CD4-positive, alpha-beta T cell (primary cell): ENCODE measurements around the gene UHMK1. TPM values are rescaled to one million over a fixed set of nuclear protein-coding genes. Genes with fewer than 3 reads are reported as not detected.

Source experiments
- ATAC-seq: fragments of 200-7000 bp; cut with Tn5 transposase; one replicate; pipeline ENCODE4 v1.10.0; 2022; ENCODE audit warnings: mild to moderate bottlenecking; ENCODE audit not compliant: poor library complexity
- CTCF ChIA-PET: fragments of 350-600 bp; sonication (Branson Sonifier 250); formaldehyde crosslinking; loops from one replicate; lab custom pipeline; 2021; ENCODE audit warnings: antibody characterized with exemption, inconsistent platforms; lab: Charles Lee
- POLR2A ChIA-PET: fragments of 350-600 bp; sonication (Branson Sonifier 250); formaldehyde crosslinking; loops from one replicate; lab custom pipeline; 2021; ENCODE audit warnings: antibody characterized with exemption, inconsistent platforms; lab: Charles Lee
- DNase-seq, 14 experiments: peaks; one replicate each; pipeline ENCODE4 v3.0.0-alpha.2; 2013 to 2020; ENCODE audit warnings: mixed read lengths in 2 of 14
- H3K27ac ChIP-seq, 2 donors: one replicate each; pipeline versions ENCODE4 v1.5.1 to v1.7.0; 2013; ENCODE audit warnings: low read length in 2 of 2, low read depth in 1 of 2, mild to moderate bottlenecking in 1 of 2
- H3K27me3 ChIP-seq, 2 experiments: 1 replicate in 1 of 2; 2 replicates in 1 of 2; pipeline versions ENCODE4 v1.6.1 to v1.7.0; 2013; ENCODE audit warnings: low read length in 2 of 2, control low read depth in 1 of 2, mild to moderate bottlenecking in 1 of 2, moderate library complexity in 1 of 2; ENCODE audit not compliant: insufficient read depth in 2 of 2, control insufficient read depth in 1 of 2
- H3K36me3 ChIP-seq: one replicate; pipeline ENCODE4 v1.6.1; 2013; ENCODE audit warnings: low read length, control low read depth; ENCODE audit not compliant: insufficient read depth
- H3K4me1 ChIP-seq: one replicate; pipeline ENCODE4 v1.6.1; 2013; ENCODE audit warnings: low read length, control low read depth; ENCODE audit not compliant: insufficient read depth
- H3K4me3 ChIP-seq: one replicate; pipeline ENCODE4 v1.5.1; 2013; ENCODE audit warnings: mild to moderate bottlenecking, low read length, moderate library complexity
- H3K9me3 ChIP-seq, 2 experiments: 1 replicate in 1 of 2; 2 replicates in 1 of 2; pipeline versions ENCODE4 v1.6.1 to v1.7.0; 2013; ENCODE audit warnings: low read length in 2 of 2, mild to moderate bottlenecking in 2 of 2, control low read depth in 1 of 2, moderate library complexity in 1 of 2; ENCODE audit not compliant: control insufficient read depth in 1 of 2, insufficient read depth in 1 of 2
- H3K27ac Mint-ChIP-seq: one replicate; pipeline ENCODE4 v1.8.0; 2020; ENCODE audit warnings: mixed read lengths
- H3K27me3 Mint-ChIP-seq: one replicate; pipeline ENCODE4 v1.8.0; 2021; ENCODE audit warnings: mixed read lengths
- H3K36me3 Mint-ChIP-seq: one replicate; pipeline ENCODE4 v1.8.0; 2021; ENCODE audit warnings: low read depth, mixed read lengths
- H3K4me1 Mint-ChIP-seq: one replicate; pipeline ENCODE4 v1.8.0; 2021; ENCODE audit warnings: low read depth, mixed read lengths
- H3K4me3 Mint-ChIP-seq: one replicate; pipeline ENCODE4 v1.8.0; 2020; ENCODE audit warnings: mild to moderate bottlenecking, mixed read lengths
- H3K9me3 Mint-ChIP-seq: one replicate; pipeline ENCODE4 v1.8.0; 2020; ENCODE audit warnings: mixed read lengths
- intact Hi-C, 2 experiments: fragments of 100-400 bp; cut with DNase I in 1 of 2; cut with micrococcal nuclease in 1 of 2; formaldehyde crosslinking; loops; one replicate each; pipeline versions ENCODE4 v1.15.1 to v1.9.0; 2023 to 2025; cut with DNase I, micrococcal nuclease
- total RNA-seq, 174 experiments: library from RNA in 2 of 174; stranded (reverse) in 2 of 174; gene quantifications; one replicate each; pipeline ENCODE4 v1.2.3 and lab custom pipeline; 2021 to 2026
- TF ChIP-seq, protein P1 (sequence below): fragments of 200-600 bp; IDR thresholded peaks from one replicate; pipeline ENCODE4 v1.8.0; 2022; ENCODE audit warnings: antibody characterized with exemption, mild to moderate bottlenecking

Gene UHMK1
- total RNA-seq, 2 experiments from 2014 or later = 47.3 to 47.6 TPM

DNA sequence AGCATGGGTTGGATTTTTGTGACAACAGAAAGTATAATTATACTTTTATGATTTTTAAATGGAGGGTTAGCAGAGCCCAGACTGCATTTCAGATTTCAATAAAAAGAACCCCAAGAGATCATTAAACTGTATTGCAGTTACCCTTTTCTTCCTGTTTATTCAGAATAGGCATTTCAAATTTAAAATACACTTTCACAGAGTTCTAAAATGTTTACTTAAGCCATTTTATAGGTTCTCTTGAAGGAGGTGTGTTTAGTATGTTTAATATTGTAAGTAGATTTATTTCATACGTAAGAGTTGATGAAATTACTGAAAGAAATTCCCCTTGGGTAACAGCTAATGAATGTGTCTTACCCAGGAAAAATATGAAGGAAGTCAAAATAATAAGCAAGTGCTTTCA is 81.3 kb downstream of the UHMK1 start:
- intact Hi-C loops = no loop called here
- Mint-ChIP-seq H3K9me3 (no peaks in the 10 kb centered on the region), H3K4me1 (no peaks in the 10 kb centered on the region), H3K4me3 (no peak overlapping the region), H3K27me3 (no peaks in the 10 kb centered on the region), H3K36me3 (peaks cover 59% of the 10 kb centered on the region), H3K27ac (no peak overlapping the region)
- H3K9me3 ChIP-seq = no peaks in the 10 kb centered on the region
- no peak overlapping the region for H3K4me3 ChIP-seq
- H3K4me1 ChIP-seq = no peaks in the 10 kb centered on the region
- ChIA-PET CTCF (no interaction called here), POLR2A (no interaction called here)
- H3K27me3 ChIP-seq = no peaks in the 10 kb centered on the region
- TF ChIP-seq, protein P1, sequence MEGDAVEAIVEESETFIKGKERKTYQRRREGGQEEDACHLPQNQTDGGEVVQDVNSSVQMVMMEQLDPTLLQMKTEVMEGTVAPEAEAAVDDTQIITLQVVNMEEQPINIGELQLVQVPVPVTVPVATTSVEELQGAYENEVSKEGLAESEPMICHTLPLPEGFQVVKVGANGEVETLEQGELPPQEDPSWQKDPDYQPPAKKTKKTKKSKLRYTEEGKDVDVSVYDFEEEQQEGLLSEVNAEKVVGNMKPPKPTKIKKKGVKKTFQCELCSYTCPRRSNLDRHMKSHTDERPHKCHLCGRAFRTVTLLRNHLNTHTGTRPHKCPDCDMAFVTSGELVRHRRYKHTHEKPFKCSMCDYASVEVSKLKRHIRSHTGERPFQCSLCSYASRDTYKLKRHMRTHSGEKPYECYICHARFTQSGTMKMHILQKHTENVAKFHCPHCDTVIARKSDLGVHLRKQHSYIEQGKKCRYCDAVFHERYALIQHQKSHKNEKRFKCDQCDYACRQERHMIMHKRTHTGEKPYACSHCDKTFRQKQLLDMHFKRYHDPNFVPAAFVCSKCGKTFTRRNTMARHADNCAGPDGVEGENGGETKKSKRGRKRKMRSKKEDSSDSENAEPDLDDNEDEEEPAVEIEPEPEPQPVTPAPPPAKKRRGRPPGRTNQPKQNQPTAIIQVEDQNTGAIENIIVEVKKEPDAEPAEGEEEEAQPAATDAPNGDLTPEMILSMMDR = no peak
- peaks cover 9% of the 10 kb centered on the region for H3K36me3 ChIP-seq
- ATAC-seq (no peak), DNase-seq (no peak)
- no peak overlapping the region for H3K27ac ChIP-seq

Other genes with a start within 250 kb of the UHMK1 start
- gene SPATA46, start 121.0 kb upstream of the UHMK1 start, total RNA-seq = not detected
- gene C1orf226, start 116.1 kb upstream of the UHMK1 start, total RNA-seq = not detected
- not detected for gene SH2D1B, start 85.7 kb upstream of the UHMK1 start, total RNA-seq
- 10 to 100 TPM; 44.5 to 45.8 TPM for gene UAP1, start 63.9 kb downstream of the UHMK1 start, total RNA-seq
- gene DDR2, start 134.6 kb downstream of the UHMK1 start, total RNA-seq = under 1 TPM; 0.22 to 0.42 TPM